Osteoblast (primary cell): ENCODE results near the gene TMEM212. TPM values are rescaled to one million over a fixed set of nuclear protein-coding genes. Genes with fewer than 3 reads are reported as not detected.
A peak's percentile ranks its signal among the peaks of the same experiment; 100 is the strongest.

Experiments used
- DNase-seq: peaks from one replicate; pipeline ENCODE4 v3.0.0; 2011; ENCODE audit warnings: low spot score, mixed read lengths; ENCODE audit not compliant: insufficient read length; ENCODE audit errors: missing footprints
- H2AFZ ChIP-seq: 2 replicates; pipeline ENCODE4 v1.6.0; 2011; ENCODE audit warnings: mild to moderate bottlenecking, low read length
- H3K27ac ChIP-seq: 2 replicates; pipeline ENCODE4 v1.5.1; 2011; ENCODE audit warnings: mild to moderate bottlenecking, low read depth, low read length, moderate library complexity
- H3K27me3 ChIP-seq: 2 replicates; pipeline ENCODE4 v1.6.0; 2012; ENCODE audit warnings: mild to moderate bottlenecking, control low read depth, inconsistent platforms, low read length, moderate library complexity; ENCODE audit not compliant: insufficient read depth
- H3K36me3 ChIP-seq: 2 replicates; pipeline ENCODE4 v1.5.1; 2011; ENCODE audit warnings: mild to moderate bottlenecking, low read length, control low read depth, moderate library complexity; ENCODE audit not compliant: insufficient read depth
- H3K4me1 ChIP-seq: 2 replicates; pipeline ENCODE4 v1.5.1; 2011; ENCODE audit warnings: mild to moderate bottlenecking, low read length, control low read depth, moderate library complexity; ENCODE audit not compliant: insufficient read depth
- H3K4me2 ChIP-seq: 2 replicates; pipeline ENCODE4 v1.6.0; 2011; ENCODE audit warnings: mild to moderate bottlenecking, low read length; ENCODE audit not compliant: insufficient read depth
- H3K4me3 ChIP-seq: fragments of 200-600 bp; sonication (generic); 3 replicates; pipeline ENCODE4 v1.5.1; 2012; ENCODE audit warnings: mild to moderate bottlenecking, low read length, inconsistent platforms; ENCODE audit not compliant: insufficient read depth
- H3K79me2 ChIP-seq: 2 replicates; pipeline ENCODE4 v1.6.0; 2012; ENCODE audit warnings: mild to moderate bottlenecking, low read length, control low read depth, inconsistent platforms; ENCODE audit not compliant: insufficient read depth
- H3K9me3 ChIP-seq: 2 replicates; pipeline ENCODE4 v1.5.1; 2011; ENCODE audit warnings: low read depth, low read length, control low read depth
- H4K20me1 ChIP-seq: 2 replicates; pipeline ENCODE4 v1.6.0; 2012; ENCODE audit warnings: mild to moderate bottlenecking, low read length, control low read depth; ENCODE audit not compliant: insufficient read depth
- CTCF ChIP-seq: IDR thresholded peaks from 2 replicates; pipeline ENCODE4 v1.5.1; 2011; ENCODE audit warnings: mild to moderate bottlenecking, low read depth, low read length, moderate library complexity; ENCODE audit errors: extremely low read depth
- total RNA-seq: library from RNA; depleted of rRNA; stranded (reverse); fragments of >200 nt; gene quantifications from 2 replicates; pipeline ENCODE4 v1.2.3, GENCODE V29; 2012

TMEM212 gene
- total RNA-seq = not detected in 2 replicates

- no peak for DNase-seq
- H3K79me2 ChIP-seq = no peaks in the 10 kb centered on the region
- no peaks in the 10 kb centered on the region for H3K27me3 ChIP-seq
- H3K4me3 ChIP-seq = no peak within 1 kb of the TSS
- peak within 1 kb of the TSS; percentile 38 for H3K27ac ChIP-seq
- no peaks in the 10 kb centered on the region for H3K9me3 ChIP-seq
- no peak for TF ChIP-seq CTCF
- no peaks in the 10 kb centered on the region for H3K36me3 ChIP-seq
- H2AFZ ChIP-seq = peak within 1 kb of the TSS; percentile 26
- no peaks in the 10 kb centered on the region for H4K20me1 ChIP-seq
- H3K4me2 ChIP-seq = no peak within 1 kb of the TSS
- peaks cover 37% of the 10 kb centered on the region for H3K4me1 ChIP-seq
Measured at GRCh38 chr3:171842864-171843518, at the start of gene TMEM212. Gene TMEM212 (plus strand): TSS chr3:171843349. CDS start chr3:171843384, 35 bp downstream.

DNA sequence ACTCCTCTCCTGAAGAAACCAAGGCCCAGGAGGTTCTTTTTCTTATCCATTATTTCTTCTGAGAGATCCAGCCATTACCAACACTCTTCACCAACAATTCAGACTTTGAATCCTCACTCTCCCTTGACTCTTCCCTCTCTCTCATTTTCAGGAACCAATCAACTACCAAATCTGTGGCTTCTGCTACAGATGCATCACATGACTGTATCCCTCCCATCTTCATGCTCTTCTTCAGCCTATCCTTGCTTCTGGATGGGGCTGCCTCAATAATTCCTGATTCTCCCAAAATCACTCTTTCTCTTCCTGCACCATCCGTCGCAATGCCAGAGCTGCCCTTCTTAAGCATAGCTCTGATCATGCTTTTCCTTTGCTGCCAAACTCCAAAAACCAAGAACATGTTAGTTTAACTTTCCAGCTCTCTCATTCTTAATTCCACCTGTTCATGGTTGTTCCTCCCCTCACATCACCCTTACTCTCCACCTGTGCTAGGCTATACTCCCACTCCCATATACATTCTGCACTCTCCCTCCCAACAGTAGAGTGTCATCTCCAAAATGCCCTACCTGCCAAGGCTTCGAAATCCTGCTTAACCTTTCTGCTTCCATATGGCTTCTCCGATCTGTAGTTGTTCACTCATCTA, 46.4 kb upstream of the TMEM212 start:
- no peak overlapping the region for H3K4me3 ChIP-seq
- no peak for TF ChIP-seq CTCF
- H3K9me3 ChIP-seq = no peaks in the 10 kb centered on the region
- H2AFZ ChIP-seq = no peak overlapping the region
- peaks cover 29% of the 10 kb centered on the region for H3K4me1 ChIP-seq
- no peak for DNase-seq
- peaks cover 10% of the 10 kb centered on the region for H3K79me2 ChIP-seq
- H3K36me3 ChIP-seq = no peaks in the 10 kb centered on the region
- H3K4me2 ChIP-seq = no peak overlapping the region
- H4K20me1 ChIP-seq = no peaks in the 10 kb centered on the region
- H3K27ac ChIP-seq = no peak overlapping the region
- no peaks in the 10 kb centered on the region for H3K27me3 ChIP-seq

DNA sequence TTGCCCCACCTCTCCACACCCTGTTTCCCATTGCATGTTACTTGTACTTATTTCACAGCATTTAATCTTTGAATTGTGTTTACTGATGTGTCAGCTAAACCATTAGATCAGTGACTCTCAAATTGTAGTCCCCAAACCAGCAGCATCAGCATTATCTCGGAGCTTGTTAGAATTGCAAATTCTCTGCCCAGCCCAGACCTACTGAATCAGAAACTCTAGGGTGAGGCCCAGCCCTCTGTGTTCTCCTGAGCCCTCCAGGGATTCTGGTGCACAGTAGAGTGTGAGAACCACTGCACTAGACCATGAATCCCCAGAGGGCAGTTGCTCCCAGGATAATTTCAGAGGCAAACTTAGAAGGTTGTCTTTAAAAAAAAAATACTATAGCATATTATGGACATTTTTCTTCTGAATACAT, 45.9 kb upstream of the TMEM212 start:
- Histone ChIP-seq H3K4me3 (no peak overlapping the region), H3K27me3 (no peaks in the 10 kb centered on the region), H3K4me2 (no peak overlapping the region), H3K4me1 (peaks cover 29% of the 10 kb centered on the region), H4K20me1 (no peaks in the 10 kb centered on the region), H2AFZ (no peak overlapping the region), H3K79me2 (peaks cover 10% of the 10 kb centered on the region), H3K9me3 (no peaks in the 10 kb centered on the region), H3K27ac (no peak overlapping the region), H3K36me3 (no peaks in the 10 kb centered on the region)
- no peak for DNase-seq
- no peak for TF ChIP-seq CTCF

DNA sequence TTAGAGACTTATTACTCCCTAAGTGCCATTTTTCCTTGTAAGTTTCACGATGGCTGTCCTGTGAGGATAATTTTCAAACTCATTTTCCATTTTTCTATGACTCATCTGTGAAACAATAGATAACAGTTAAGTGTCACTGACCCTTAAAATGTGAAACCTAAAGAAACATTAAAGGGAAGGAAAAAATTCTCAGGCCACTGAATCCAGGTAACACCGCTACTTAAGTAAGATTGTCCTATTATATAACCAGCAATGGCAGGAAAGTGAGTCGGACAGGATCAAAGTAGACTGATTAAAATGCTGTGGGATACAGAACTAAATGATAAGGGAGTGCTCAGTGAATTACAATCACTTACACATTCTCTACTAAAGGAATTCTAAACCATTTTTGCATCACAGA, 45.3 kb upstream of the TMEM212 start:
- Histone ChIP-seq H3K4me1 (peaks cover 33% of the 10 kb centered on the region), H2AFZ (no peak overlapping the region), H3K36me3 (no peaks in the 10 kb centered on the region), H3K4me2 (no peak overlapping the region), H3K27me3 (no peaks in the 10 kb centered on the region), H3K27ac (peak overlapping the region; percentile 3), H3K79me2 (peaks cover 10% of the 10 kb centered on the region), H3K9me3 (no peaks in the 10 kb centered on the region), H4K20me1 (no peaks in the 10 kb centered on the region), H3K4me3 (no peak overlapping the region)
- DNase-seq = no peak
- no peak for TF ChIP-seq CTCF
